Measurements from ENCODE around the gene PPM1B. TPM values are rescaled to one million over a fixed set of nuclear protein-coding genes. Genes with fewer than 3 reads are reported as not detected.

PPM1B gene
- total RNA-seq, 1 donor from 2014 or later = 21.9 TPM

DNA sequence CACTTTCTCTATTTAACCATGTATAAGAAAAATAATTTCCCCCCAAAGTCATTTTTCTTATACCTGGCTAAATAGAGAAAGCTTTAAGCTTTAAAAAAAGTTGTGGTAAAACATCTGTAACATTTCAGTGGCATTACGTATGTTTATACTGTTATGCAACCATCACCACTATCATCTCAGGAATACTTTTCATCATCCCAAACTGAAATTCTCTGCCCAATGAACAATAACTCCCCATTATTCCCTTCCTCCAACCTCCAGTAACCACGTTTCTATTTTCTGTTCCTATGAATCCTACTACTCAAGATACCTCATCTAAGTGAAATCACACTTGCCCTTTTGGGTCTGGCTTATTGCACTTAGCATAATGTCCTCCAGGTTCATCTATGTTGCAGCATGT lies 104.9 kb downstream of the PPM1B start:
- TF ChIP-seq, protein P1, sequence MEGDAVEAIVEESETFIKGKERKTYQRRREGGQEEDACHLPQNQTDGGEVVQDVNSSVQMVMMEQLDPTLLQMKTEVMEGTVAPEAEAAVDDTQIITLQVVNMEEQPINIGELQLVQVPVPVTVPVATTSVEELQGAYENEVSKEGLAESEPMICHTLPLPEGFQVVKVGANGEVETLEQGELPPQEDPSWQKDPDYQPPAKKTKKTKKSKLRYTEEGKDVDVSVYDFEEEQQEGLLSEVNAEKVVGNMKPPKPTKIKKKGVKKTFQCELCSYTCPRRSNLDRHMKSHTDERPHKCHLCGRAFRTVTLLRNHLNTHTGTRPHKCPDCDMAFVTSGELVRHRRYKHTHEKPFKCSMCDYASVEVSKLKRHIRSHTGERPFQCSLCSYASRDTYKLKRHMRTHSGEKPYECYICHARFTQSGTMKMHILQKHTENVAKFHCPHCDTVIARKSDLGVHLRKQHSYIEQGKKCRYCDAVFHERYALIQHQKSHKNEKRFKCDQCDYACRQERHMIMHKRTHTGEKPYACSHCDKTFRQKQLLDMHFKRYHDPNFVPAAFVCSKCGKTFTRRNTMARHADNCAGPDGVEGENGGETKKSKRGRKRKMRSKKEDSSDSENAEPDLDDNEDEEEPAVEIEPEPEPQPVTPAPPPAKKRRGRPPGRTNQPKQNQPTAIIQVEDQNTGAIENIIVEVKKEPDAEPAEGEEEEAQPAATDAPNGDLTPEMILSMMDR (conservative IDR thresholded peaks at IDR 0.05; ENCODE audit: low read depth, low read length) = no peak
- no peak overlapping the region for H3K4me3 ChIP-seq (ENCODE audit: low read depth, low read length)
- DNase-seq (ENCODE audit: low read depth) = no peak

DNA sequence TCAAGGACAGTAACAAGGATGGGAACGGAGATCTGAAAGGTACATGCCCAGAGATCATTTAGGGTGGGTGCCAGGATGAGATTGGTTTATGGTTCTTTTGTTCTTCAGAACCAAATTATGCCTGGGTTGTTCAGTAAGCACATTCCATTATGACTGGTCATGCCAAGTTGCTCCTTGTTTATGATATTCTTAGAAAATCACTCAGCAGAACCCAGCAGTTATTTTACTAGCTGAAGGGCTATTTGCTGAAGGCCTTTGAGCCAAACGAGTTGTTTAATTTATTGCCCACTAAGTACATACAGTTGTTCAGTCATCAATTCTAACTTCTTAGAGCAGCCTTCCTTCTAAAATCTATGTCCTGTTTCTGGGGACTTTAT lies 107.2 kb downstream of the PPM1B start:
- H3K4me3 ChIP-seq (ENCODE audit: low read depth, low read length) = peak overlapping the region; percentile 77
- DNase-seq (ENCODE audit: low read depth) = peak; percentile 73
- TF ChIP-seq, protein P1 (conservative IDR thresholded peaks at IDR 0.05; ENCODE audit: low read depth, low read length) = no peak

DNA sequence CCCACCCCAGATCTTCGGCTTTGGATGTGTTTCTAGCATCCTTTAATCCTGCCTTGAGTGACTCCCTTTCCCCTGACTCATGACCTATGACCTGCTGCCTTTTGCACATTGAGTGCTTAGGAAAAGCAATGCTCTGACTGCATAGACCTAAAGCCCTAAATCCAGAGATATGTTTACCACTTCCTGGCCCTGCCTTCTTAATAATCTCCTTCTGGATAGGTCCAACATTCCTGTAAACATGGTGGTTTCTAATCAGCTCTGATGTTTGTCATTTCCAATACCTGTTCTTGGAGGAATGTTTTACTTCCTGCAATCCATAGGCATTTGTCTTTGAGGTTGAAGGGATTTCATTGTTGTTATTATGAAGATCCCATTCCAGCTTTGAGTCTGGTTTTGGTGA lies 108.9 kb downstream of the PPM1B start:
- peak overlapping the region; percentile 77 for H3K4me3 ChIP-seq (ENCODE audit: low read depth, low read length)
- TF ChIP-seq, protein P1 (conservative IDR thresholded peaks at IDR 0.05; ENCODE audit: low read depth, low read length) = no peak
- DNase-seq (ENCODE audit: low read depth) = no peak

DNA sequence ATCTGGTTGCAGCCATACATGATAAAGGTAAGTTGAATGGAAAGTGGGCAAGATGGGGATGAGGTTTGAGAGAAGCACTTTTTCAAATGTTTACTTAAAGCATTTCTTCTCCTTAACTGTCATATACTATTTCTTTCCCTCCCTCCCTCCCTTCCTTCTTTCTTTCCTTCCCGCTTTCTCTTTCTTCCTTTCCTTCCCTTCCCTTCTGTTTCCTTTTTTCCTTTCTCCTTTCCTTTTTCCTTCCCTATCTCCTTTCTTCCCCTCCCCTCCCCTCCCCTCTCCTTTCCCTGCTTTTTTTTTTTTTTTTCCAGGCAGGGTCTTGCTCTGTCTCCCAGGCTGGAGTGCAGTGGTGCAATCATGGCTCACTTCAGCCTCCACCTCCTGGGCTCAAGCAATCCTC lies 112.2 kb downstream of the PPM1B start:
- DNase-seq (ENCODE audit: low read depth) = no peak
- H3K4me3 ChIP-seq (ENCODE audit: low read depth, low read length) = no peak overlapping the region
- TF ChIP-seq, protein P1 (conservative IDR thresholded peaks at IDR 0.05; ENCODE audit: low read depth, low read length) = no peak

Other genes with a start within 250 kb of the PPM1B start
- gene LRPPRC, start 172.9 kb upstream of the PPM1B start, total RNA-seq = 57.5 and 64.4 TPM in 2 replicates
- 0.06 TPM in 1 of 2 replicates, not detected in the other for gene SLC3A1, start 106.6 kb downstream of the PPM1B start, total RNA-seq
- gene PREPL, start 192.6 kb downstream of the PPM1B start, total RNA-seq = 15.2 and 15.6 TPM in 2 replicates
- 2.4 and 5.4 TPM in 2 replicates for gene CAMKMT, start 193.1 kb downstream of the PPM1B start, total RNA-seq

Data from epithelial cell of proximal tubule (primary cell).